Pancreas (tissue), 10 donors: ENCODE results near the gene RDX. TPM values are rescaled to one million over a fixed set of nuclear protein-coding genes. Genes with fewer than 3 reads are reported as not detected.

Source experiments
- ATAC-seq, 4 donors: fragments of 200-7000 bp; cut with Tn5 transposase; one replicate each; pipeline versions ENCODE4 v1.8.0 to v1.9.1; 2020; ENCODE audit warnings: mild to moderate bottlenecking in 4 of 4, moderate library complexity in 4 of 4
- DNase-seq, 6 donors: peaks; one replicate each; pipeline ENCODE4 v3.0.0-alpha.2; 2020
- FAIRE-seq: peaks from 2 replicates; lab custom pipeline; 2012; peaks lifted over from hg19 to GRCh38; lab: Jason Lieb, UNC
- H3K27ac ChIP-seq, 4 donors: fragments of 200-600 bp; sonication (generic); 1 replicate in 3 of 4; 2 replicates in 1 of 4; pipeline versions ENCODE4 v1.5.0 to v1.8.0; 2020
- H3K27me3 ChIP-seq, 4 donors: fragments of 200-600 bp; one replicate each; pipeline ENCODE4 v1.8.0; 2021
- H3K36me3 ChIP-seq, 3 donors: fragments of 200-600 bp; sonication (generic) in 1 of 3; one replicate each; pipeline versions ENCODE4 v1.5.0 to v1.8.0; 2020 to 2021
- H3K4me1 ChIP-seq, 3 donors: fragments of 200-600 bp; one replicate each; pipeline ENCODE4 v1.8.0; 2021
- H3K4me3 ChIP-seq, 4 donors: fragments of 200-600 bp; sonication (generic) in 2 of 4; one replicate each; pipeline versions ENCODE4 v1.5.0 to v1.8.0; 2020 to 2021
- H3K9me3 ChIP-seq, 4 donors: fragments of 200-600 bp; one replicate each; pipeline ENCODE4 v1.8.0; 2021
- WGBS, 2 donors: extraction: QIAGEN DNeasy Blood & Tissue Kit; methylation state at CpG; one replicate each; pipeline ENCODE4 v1.1.7; 2013; 5-methylcytosine and 5-hydroxymethylcytosine counted together
- intact Hi-C, 3 donors: fragments of 100-400 bp; cut with DNase I; formaldehyde crosslinking; loops; one replicate each; pipeline versions ENCODE4 v1.11.1 to v1.14.2; 2022
- polyA plus RNA-seq, 2 donors: library from polyadenylated mRNA; stranded (reverse); fragments of 200-250 nt; gene quantifications; one replicate each; pipeline ENCODE4 v1.2.3, GENCODE V29; 2013
- total RNA-seq, 6 donors: library from RNA; stranded (reverse); fragmentation: NEBNext Ultra II Directional in 4 of 6; extraction: Animal tissue kit (Norgen Biotek cat#: 25700) in 4 of 6; gene quantifications; one replicate each; pipeline versions ENCODE4 v1.2.1 to v1.2.4, GENCODE V29; 2021 to 2023
- TF ChIP-seq, protein P1 (sequence below), 4 donors: fragments of 200-600 bp; sonication (generic) in 3 of 4; IDR thresholded peaks; one replicate each; pipeline versions ENCODE4 v1.5.0 to v1.8.0; 2021; ENCODE audit warnings: antibody characterized with exemption in 4 of 4
- donor health status: healthy with polysubstance abuse.
- donor health status: DM: no; HTN: no; CAD: no; lungs with moderate emphysema.
- donor health status: DM: no; HTN: no; CAD: no.
- donor health status: control.
- donor health status: control.
- donor health status: Bipolar disorder and iron deficiency.
- donor health status: DM: yes; HTN: yes; CAD: no.
- donor health status: DM: no; HTN: no; CAD: no.
- donor health status: DM: no; HTN: no; CAD: no.
- donor health status: DM: yes; HTN: yes; CAD: no.

RDX gene
- total and polyA plus RNA-seq, 8 donors: 11.4 to 97.1 (median 51.4) TPM

GRCh38 chr11:110329445-110329844 is 33.0 kb upstream of the RDX start:
- FAIRE-seq (no peak), DNase-seq (no peak), ATAC-seq (no peak)
- Histone ChIP-seq H3K27ac (no peak overlapping the region), H3K27me3 (no peaks in the 10 kb centered on the region), H3K9me3 (no peaks in the 10 kb centered on the region), H3K4me1 (no peaks in the 10 kb centered on the region), H3K4me3 (no peak overlapping the region), H3K36me3 (no peaks in the 10 kb centered on the region)
- 83 to 97% methylated on average over 1 of the region's 1 CpG for WGBS, 2 donors
- intact Hi-C loops: no loop called here
- TF ChIP-seq, protein P1, sequence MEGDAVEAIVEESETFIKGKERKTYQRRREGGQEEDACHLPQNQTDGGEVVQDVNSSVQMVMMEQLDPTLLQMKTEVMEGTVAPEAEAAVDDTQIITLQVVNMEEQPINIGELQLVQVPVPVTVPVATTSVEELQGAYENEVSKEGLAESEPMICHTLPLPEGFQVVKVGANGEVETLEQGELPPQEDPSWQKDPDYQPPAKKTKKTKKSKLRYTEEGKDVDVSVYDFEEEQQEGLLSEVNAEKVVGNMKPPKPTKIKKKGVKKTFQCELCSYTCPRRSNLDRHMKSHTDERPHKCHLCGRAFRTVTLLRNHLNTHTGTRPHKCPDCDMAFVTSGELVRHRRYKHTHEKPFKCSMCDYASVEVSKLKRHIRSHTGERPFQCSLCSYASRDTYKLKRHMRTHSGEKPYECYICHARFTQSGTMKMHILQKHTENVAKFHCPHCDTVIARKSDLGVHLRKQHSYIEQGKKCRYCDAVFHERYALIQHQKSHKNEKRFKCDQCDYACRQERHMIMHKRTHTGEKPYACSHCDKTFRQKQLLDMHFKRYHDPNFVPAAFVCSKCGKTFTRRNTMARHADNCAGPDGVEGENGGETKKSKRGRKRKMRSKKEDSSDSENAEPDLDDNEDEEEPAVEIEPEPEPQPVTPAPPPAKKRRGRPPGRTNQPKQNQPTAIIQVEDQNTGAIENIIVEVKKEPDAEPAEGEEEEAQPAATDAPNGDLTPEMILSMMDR (IDR thresholded peaks at IDR 0.05): no peak

DNA sequence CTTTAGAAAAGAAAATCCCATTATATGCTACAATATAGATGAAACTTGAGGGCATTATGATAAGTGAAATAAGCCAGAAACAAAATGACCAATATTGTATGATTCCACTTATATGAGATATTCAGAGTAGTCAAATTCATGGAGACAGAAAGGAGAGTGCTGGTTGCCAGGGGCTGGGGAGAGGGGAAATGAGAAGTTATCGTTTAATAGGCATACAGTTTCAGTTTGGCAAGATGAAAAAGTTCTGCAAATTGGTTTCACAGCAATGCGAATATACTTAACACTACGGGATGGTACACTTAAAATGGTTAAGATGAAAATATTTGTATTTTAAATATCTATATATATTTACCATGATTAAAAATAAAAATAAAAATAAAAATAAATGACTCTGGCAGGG is 31.1 kb upstream of the RDX start:
- TF ChIP-seq, protein P1 (IDR thresholded peaks at IDR 0.05): no peak
- ATAC-seq (no peak), FAIRE-seq (no peak), DNase-seq (no peak)
- H3K4me1 ChIP-seq: no peaks in the 10 kb centered on the region
- intact Hi-C loops: no loop called here
- H3K9me3 ChIP-seq: no peaks in the 10 kb centered on the region
- no peaks in the 10 kb centered on the region for H3K27me3 ChIP-seq
- H3K27ac ChIP-seq: no peak overlapping the region
- no peaks in the 10 kb centered on the region for H3K36me3 ChIP-seq
- no peak overlapping the region for H3K4me3 ChIP-seq
- WGBS, 2 donors: 91 to 97% methylated on average over 3 of the region's 3 CpGs

- H3K27me3 ChIP-seq: no peaks in the 10 kb centered on the region
- TF ChIP-seq, protein P1 (IDR thresholded peaks at IDR 0.05): no peak
- H3K27ac ChIP-seq: no peak overlapping the region
- no peaks in the 10 kb centered on the region for H3K9me3 ChIP-seq
- FAIRE-seq (no peak), ATAC-seq (no peak), DNase-seq (no peak)
- no peaks in the 10 kb centered on the region for H3K4me1 ChIP-seq
- WGBS, 2 donors: 91 to 96% methylated on average over 4 of the region's 4 CpGs
- no peak overlapping the region for H3K4me3 ChIP-seq
- H3K36me3 ChIP-seq: no peaks in the 10 kb centered on the region
- intact Hi-C loops: no loop called here
Measured at GRCh38 chr11:110323786-110324185, 27.4 kb upstream of the RDX start.

DNA sequence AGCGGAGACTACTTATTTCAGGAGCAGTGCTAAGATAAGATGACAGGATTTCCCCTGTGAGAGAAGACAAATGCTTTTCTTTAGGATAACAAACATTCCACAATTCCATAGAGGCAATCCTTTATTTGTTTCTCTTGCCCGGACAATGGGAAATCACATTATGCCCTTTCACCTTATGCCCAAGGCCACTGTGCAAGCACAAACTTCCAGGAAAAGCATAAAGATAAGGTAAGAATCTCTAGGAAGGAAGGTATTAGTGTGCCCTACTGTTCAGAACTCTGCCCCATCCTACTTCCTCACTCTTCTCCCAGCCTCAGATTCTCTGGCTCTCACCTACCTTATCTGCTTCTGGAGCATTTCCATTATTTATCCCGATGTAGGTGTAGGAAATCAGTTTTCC is 23.1 kb upstream of the RDX start:
- intact Hi-C loops: no loop called here
- DNase-seq (no peak), FAIRE-seq (no peak), ATAC-seq (peak in 1 of 4 donors; percentile 37)
- Histone ChIP-seq H3K4me1 (no peaks in the 10 kb centered on the region), H3K27me3 (no peaks in the 10 kb centered on the region), H3K9me3 (no peaks in the 10 kb centered on the region), H3K36me3 (no peaks in the 10 kb centered on the region), H3K4me3 (no peak overlapping the region), H3K27ac (no peak overlapping the region)
- WGBS, 2 donors: 61 to 70% methylated on average over 3 of the region's 3 CpGs
- TF ChIP-seq, protein P1 (IDR thresholded peaks at IDR 0.05): no peak

DNA sequence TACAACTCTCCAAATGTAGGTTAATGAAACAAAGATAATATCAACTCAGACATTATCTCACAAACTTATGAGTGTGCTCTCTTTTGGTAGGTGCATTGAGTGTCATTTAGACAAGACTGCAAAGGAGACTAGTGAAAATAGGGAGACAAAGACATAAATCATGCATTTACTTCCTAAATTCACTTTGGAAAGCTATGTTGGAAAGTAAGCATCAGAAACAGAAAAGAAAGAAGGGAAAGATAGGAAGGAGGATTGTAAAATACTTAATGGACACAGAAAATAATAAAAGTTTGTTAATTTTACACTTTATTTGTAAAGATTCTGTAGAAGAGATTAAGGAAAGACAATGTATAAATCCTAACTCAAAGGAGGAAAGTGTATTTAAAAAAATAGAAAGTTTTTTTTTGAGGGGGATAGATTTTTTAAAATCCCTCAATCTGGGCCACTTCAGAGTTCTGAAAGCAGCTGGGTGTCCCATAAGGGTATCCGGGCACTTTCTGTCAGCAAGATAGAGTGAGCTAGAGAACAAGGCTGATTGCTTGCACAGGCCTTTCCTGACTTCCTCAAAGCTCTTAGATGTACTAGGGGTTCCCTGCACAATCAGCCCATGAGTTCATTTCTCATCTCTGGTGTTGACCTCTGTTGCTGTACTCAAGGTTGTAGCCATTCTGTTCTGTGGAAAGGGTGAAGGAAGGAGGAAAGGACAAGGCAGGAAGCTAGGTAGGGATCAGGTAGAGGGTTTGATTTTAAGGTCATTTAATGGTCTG is 22.4 kb upstream of the RDX start:
- DNase-seq (no peak), FAIRE-seq (no peak), ATAC-seq (no peak)
- Histone ChIP-seq H3K27me3 (no peaks in the 10 kb centered on the region), H3K27ac (no peak overlapping the region), H3K4me1 (no peaks in the 10 kb centered on the region), H3K4me3 (no peak overlapping the region), H3K9me3 (no peaks in the 10 kb centered on the region), H3K36me3 (no peaks in the 10 kb centered on the region)
- intact Hi-C loops: no loop called here
- WGBS, 2 donors: 81 to 100% methylated on average over 1 of the region's 1 CpG
- TF ChIP-seq, protein P1 (IDR thresholded peaks at IDR 0.05): no peak
